ENCODE results near the gene ERGIC2.
"Not testable (repeated sequence)": the region's sequence is repeated elsewhere in the genome, so short reads cannot be mapped to it uniquely, and the experiment has no call there.

ERGIC2 gene

DNA sequence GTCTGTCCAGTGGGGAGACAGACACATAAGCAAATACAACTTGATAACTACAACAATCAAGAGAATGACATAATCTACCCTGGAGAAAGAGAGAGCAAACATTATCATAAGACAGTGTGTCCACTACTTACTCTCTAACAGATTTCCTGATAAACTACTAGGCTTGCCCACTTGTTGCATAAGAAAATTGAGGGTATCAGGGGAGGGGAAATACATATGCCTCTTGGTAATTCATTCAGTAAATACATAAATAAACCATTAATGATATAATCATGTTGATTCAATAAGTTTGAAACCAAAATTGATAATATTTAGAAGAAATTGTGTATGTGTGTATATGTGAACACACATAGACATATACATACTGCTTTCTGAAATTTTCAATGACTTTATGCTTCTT lies 76.6 kb downstream of the ERGIC2 start:
- no peak for DNase-seq (ENCODE audit: low spot score)

DNA sequence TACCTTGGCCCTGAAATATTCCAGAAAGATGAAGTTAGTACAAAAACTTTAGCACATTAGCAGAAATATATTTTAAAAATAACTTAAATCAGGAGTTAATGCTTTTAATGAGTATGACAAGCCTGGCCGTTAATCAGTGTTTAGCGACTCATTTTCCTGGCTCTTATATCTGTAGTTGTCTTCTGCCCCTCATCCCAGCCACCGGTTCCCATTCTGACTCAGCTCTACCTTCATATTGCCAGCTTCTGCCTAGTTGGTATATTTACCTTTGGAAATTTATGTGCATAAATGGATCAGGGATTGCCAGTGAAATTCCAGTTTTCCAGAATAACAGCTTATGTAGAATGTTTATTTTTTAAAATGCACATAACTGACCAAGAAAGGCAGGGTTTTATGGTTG lies 79.9 kb downstream of the ERGIC2 start:
- no peak for DNase-seq (ENCODE audit: low spot score)

DNA sequence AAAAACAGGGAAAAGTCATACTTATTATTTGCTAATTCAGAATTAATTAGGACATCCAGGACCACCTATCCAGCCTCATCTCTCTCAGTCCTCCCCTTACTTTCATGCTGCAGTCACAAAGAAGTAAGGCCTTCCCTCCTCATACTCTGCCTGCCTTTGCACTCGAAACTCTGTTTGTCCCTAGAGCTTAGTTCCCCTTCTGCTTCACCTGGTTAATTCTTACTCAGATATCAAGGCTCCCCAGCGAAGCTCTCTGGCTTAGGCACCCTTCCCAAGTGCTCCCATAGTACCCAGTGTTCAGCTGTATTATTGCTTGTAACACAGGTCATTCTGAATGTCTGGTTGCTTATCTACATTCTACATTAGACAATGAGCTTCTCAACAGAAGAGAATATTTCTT lies 81.3 kb downstream of the ERGIC2 start:
- DNase-seq (ENCODE audit: low spot score), result no peak

- DNase-seq (ENCODE audit: low spot score), result no peak
Observed at GRCh38 chr12:29291226-29291625, 89.7 kb downstream of the ERGIC2 start.

- DNase-seq (ENCODE audit: low spot score), result not testable (repeated sequence)
Observed at GRCh38 chr12:29290475-29290874, 90.5 kb downstream of the ERGIC2 start.

- no peak for DNase-seq (ENCODE audit: low spot score)
Observed at GRCh38 chr12:29288031-29288430, 92.9 kb downstream of the ERGIC2 start.

GRCh38 chr12:29287622-29288021 lies 93.3 kb downstream of the ERGIC2 start:
- no peak for DNase-seq (ENCODE audit: low spot score)
